ENCODE data around the gene ZCWPW1. TPM values are rescaled to one million over a fixed set of nuclear protein-coding genes. Genes with fewer than 3 reads are reported as not detected.
A peak's percentile ranks its signal among the peaks of the same experiment; 100 is the strongest.

Gene ZCWPW1
- total and polyA plus RNA-seq, 2 of the 13 experiments (the other 11 are each of a cell fraction or from before 2014, with no cell fraction given): 2.4 to 2.5 TPM

GRCh38 chr7:100428199-100428966 is at the start of gene ZCWPW1 (continued):
- peak; percentile 77; the same call in 1 of the 2 replicates for TF ChIP-seq ARID4A (CRISPR knock-in tag; IDR thresholded peaks at IDR 0.05; ENCODE audit: borderline replicate concordance)
- no peak for TF ChIP-seq PAX8 (CRISPR knock-in tag; IDR thresholded peaks at IDR 0.05; ENCODE audit: borderline replicate concordance)
- peak; percentile 89; the same call in 1 of the 2 replicates for TF ChIP-seq ZNF75D (CRISPR knock-in tag; IDR thresholded peaks at IDR 0.05; ENCODE audit: borderline replicate concordance)
- TF ChIP-seq ARHGAP35 (CRISPR knock-in tag; IDR thresholded peaks at IDR 0.05; ENCODE audit: borderline replicate concordance): no peak; the same call in 1 of the 2 replicates
- peak; percentile 76 for TF ChIP-seq ELF3 (CRISPR knock-in tag; IDR thresholded peaks at IDR 0.05)
- TF ChIP-seq ZBTB37 (CRISPR knock-in tag; IDR thresholded peaks at IDR 0.05): no peak
- no peak for TF ChIP-seq E2F1 (CRISPR knock-in tag; IDR thresholded peaks at IDR 0.05)
- peak; percentile 47; the same call in 1 of the 2 replicates for TF ChIP-seq TERF1 (CRISPR knock-in tag; IDR thresholded peaks at IDR 0.05)
- TF ChIP-seq FOXK2 (IDR thresholded peaks at IDR 0.05): no peak
- no peak for TF ChIP-seq SMC3 (IDR thresholded peaks at IDR 0.05; ENCODE audit: low read length)
- TF ChIP-seq KDM5A (IDR thresholded peaks at IDR 0.05; ENCODE audit: borderline replicate concordance, low read length): peak; percentile 67; the same call in 1 of the 2 replicates
- TF ChIP-seq ZNF589 (CRISPR knock-in tag; conservative IDR thresholded peaks at IDR 0.05): peak; percentile 43; the same call in 1 of the 2 replicates
- 0 out of 2 replicates have a peak, but pooled peaks have one; percentile 65 for TF ChIP-seq SETDB1 (CRISPR knock-in tag; IDR thresholded peaks at IDR 0.05; ENCODE audit: borderline replicate concordance)
- peak; percentile 34; the same call in 1 of the 2 replicates for TF ChIP-seq ZNF235 (CRISPR knock-in tag; IDR thresholded peaks at IDR 0.05; ENCODE audit: borderline replicate concordance)
- peak; percentile 64 for TF ChIP-seq NRL (CRISPR knock-in tag; IDR thresholded peaks at IDR 0.05; ENCODE audit: borderline replicate concordance)
- no peak for TF ChIP-seq NBN (conservative IDR thresholded peaks at IDR 0.05)
- peak; percentile 94 for TF ChIP-seq ZFX (CRISPR knock-in tag; IDR thresholded peaks at IDR 0.05; ENCODE audit: low read depth)
- TF ChIP-seq CTCF (CRISPR knock-in tag; IDR thresholded peaks at IDR 0.05): peak; percentile 25

Data from HepG2 (cell line).